HL-60 (cell line): ENCODE measurements around the gene GPR108.

Experiments used
- CTCF ChIP-seq: IDR thresholded peaks from one replicate; pipeline ENCODE4 v1.5.1; 2011; ENCODE audit warnings: low read length, control low read depth, inconsistent platforms; ENCODE audit not compliant: insufficient read depth
- GABPA ChIP-seq: IDR thresholded peaks from 2 replicates; pipeline ENCODE4 v1.6.1; 2012; ENCODE audit warnings: low read depth
- POLR2AphosphoS5 ChIP-seq: IDR thresholded peaks from 2 replicates; pipeline ENCODE4 v1.6.1; 2012; ENCODE audit warnings: low read depth
- REST ChIP-seq: IDR thresholded peaks from 2 replicates; pipeline ENCODE4 v1.6.1; 2012; ENCODE audit warnings: low read depth; ENCODE audit not compliant: insufficient replicate concordance
- SPI1 ChIP-seq: IDR thresholded peaks from 2 replicates; pipeline ENCODE4 v1.6.1; 2012; ENCODE audit warnings: low read depth, mild to moderate bottlenecking, borderline replicate concordance

DNA sequence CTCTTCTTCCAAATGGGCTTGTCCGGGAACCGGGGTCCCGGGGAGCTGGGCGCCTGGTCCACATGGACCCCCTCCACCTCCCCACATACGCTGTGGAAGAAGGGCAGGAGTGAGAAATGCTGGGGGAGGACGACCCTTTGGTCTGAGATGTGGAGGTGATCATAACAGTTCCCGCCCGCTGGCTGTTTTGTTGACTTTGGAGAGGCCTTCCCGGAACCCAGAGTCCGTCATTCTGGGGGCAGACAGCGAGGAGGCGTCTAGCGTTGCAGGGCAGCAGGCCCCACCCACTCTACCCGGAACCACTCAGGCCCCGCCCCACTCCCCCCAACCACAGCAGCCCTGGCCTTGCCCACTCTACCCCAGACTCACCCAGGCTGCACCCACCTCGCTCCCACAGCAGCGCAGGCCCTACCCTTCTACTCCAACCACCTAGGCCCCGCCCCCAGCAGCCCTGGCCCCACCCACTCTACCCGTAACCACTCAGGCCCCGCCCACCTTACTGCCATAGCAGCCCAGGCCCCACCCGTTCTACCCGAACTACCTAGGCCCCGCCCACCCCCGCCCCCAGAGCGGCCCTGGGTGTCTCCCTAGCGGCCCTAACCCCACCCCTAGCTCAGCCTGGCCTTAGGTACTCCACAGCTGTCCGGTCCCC is 7.1 kb downstream of the GPR108 start:
- TF ChIP-seq CTCF (no peak), POLR2AphosphoS5 (no peak), SPI1 (no peak), GABPA (no peak), REST (no peak)
